Central memory CD8-positive, alpha-beta T cell (primary cell): ENCODE data around the gene ANKLE1.

Experiments
- ATAC-seq: fragments of 150-1000 bp; cut with Tn5 transposase; replicated peaks from 2 replicates; pipeline ENCODE4 v1.10.0; 2022; ENCODE audit warnings: mild to moderate bottlenecking, moderate FRiP score, moderate number of reproducible peaks; ENCODE audit not compliant: poor library complexity, severe bottlenecking; ENCODE audit errors: extremely low read depth
- DNase-seq, 2 donors: peaks; one replicate each; pipeline ENCODE4 v3.0.0; 2021; ENCODE audit warnings: low spot score in 2 of 2
- H3K27ac Mint-ChIP-seq: one replicate; pipeline ENCODE4 v1.8.0; 2022; ENCODE audit warnings: low read depth, mild to moderate bottlenecking, moderate library complexity, mixed read lengths
- H3K27me3 Mint-ChIP-seq: one replicate; pipeline ENCODE4 v1.8.0; 2022; ENCODE audit warnings: mixed read lengths
- H3K36me3 Mint-ChIP-seq: one replicate; pipeline ENCODE4 v1.8.0; 2022; ENCODE audit warnings: mild to moderate bottlenecking, moderate library complexity, mixed read lengths; ENCODE audit not compliant: insufficient read depth
- H3K4me1 Mint-ChIP-seq: one replicate; pipeline ENCODE4 v1.8.0; 2022; ENCODE audit warnings: mixed read lengths
- H3K4me3 Mint-ChIP-seq: one replicate; pipeline ENCODE4 v1.8.0; 2022; ENCODE audit warnings: mild to moderate bottlenecking, moderate library complexity, mixed read lengths
- H3K9me3 Mint-ChIP-seq: one replicate; pipeline ENCODE4 v1.8.0; 2022; ENCODE audit warnings: mixed read lengths

Gene ANKLE1

DNA sequence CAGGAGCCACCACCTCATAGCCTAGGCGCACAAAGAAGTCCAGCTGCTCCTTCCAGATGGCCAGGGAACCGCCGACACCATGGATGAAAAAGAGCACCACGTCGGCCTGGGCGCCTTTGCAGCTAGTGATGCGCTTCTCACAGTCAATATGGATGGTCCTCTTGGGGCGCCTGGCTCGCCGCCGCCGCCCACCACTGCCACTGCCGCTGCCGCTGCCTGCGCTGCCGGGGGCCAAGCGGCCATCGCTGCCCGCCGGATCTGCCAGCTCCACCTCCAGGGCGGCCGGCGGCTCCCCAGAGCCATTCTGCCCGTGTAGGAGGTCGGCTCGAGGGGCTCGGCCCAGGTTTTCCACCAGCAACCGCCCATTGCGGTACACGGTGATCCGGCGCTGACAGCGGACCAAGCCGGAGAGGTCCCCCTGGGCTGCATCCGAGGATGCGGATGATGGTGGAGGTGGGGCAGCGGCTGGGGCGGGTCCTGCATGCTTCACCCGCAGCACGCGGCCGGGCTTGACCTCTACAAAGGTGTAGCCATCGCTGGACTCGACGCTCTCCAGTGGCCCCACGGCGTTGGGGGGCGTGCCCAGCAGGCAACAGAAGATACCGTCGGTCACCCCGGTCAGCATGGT is 19.4 kb downstream of the ANKLE1 start:
- Mint-ChIP-seq H3K27ac (no peak overlapping the region), H3K36me3 (peaks cover 5% of the 10 kb centered on the region), H3K27me3 (no peaks in the 10 kb centered on the region), H3K4me1 (peaks cover 14% of the 10 kb centered on the region), H3K9me3 (no peaks in the 10 kb centered on the region), H3K4me3 (no peak overlapping the region)
- ATAC-seq (no peak), DNase-seq (no peak)

DNA sequence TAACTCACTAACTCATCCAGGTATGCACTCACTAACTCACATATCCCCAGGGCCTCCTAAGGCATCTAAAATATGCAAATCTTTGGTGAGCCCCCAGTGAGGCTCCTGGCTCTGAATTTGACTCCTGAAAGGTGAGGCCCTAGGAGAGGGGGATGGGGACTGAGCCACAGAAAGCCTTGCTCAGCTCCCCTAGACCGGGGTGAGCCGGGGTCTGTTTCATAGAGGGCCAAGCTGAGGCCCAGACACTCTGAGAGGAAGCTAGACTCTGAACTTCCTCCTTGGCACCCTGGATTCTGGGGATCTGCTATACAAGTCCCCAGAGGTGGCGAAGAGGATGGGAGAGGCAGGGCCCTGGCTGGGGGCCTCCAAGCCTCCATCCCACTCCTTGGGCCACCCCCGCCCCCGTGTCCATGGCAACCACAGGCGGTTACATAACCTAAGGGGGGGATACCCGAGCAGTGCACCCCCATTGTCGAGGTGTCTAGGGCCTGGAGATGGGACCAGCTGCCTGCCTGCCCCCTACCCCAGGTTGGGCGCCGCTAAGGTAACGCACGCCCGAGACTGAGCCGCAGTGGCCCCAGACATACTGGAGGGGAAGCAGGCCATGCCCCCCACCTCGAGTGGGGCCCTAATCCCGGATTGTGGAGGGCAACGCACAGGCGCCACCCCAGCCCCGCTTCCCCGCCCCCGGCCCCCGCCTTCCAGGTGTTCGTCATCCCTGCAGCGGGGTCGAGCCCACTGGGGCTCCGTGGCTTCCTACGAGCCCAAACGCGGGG is 20.9 kb downstream of the ANKLE1 start:
- Mint-ChIP-seq H3K4me3 (peak overlapping the region; percentile 72), H3K27me3 (no peaks in the 10 kb centered on the region), H3K9me3 (no peaks in the 10 kb centered on the region), H3K27ac (no peak overlapping the region), H3K4me1 (peaks cover 16% of the 10 kb centered on the region), H3K36me3 (peaks cover 3% of the 10 kb centered on the region)
- ATAC-seq: no peak
- no peak for DNase-seq

DNA sequence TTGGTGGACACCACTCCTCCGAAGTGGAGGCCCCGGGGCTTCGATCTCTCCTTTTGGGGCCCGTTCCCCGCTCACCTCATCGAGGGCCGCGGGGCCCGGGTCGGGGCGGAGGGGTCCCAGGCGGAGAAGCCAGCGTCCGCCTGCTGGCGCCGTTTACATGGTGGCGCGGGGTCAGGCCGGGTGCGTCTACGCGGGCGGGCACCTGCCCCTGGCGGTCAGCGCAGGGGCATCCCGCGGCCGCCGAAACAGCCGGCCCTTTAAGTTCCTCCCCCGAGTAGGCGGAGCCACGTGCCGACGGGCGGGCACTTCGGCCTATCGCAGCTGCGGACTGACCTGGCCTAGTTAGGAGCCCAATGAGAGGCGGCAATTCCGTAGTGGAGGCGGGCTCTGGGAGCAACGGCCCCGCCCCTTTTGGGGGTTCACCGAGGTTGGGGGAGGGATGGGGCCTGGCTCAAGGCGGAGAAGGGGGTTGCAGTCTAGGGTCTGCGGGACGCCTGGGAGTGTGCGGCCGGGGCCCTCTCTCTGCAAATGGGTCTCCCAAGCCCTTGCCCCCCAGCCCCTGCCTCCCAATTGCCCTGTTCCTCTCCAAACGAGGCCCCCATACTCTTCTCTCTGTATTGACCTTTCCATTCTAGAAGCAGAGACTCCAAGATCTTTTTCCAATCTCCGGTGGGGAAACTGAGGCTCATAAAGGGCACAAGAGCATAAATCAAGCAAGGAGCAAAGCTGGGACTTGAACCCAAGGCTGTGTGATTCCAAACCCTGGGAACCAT is 21.7 kb downstream of the ANKLE1 start, which contains the start of gene ABHD8:
ABHD8 (minus strand) TSS at position 259 of the 773 bp plus-strand sequence. CDS start 1,809 bp downstream, outside the sequence.
- no peak within 1 kb of the TSS for H3K27ac Mint-ChIP-seq
- H3K27me3 Mint-ChIP-seq: no peaks in the 10 kb centered on the region
- H3K4me1 Mint-ChIP-seq: peaks cover 21% of the 10 kb centered on the region
- H3K9me3 Mint-ChIP-seq: no peaks in the 10 kb centered on the region
- DNase-seq: peak; percentile 86 to 87
- H3K36me3 Mint-ChIP-seq: peaks cover 3% of the 10 kb centered on the region
- peak within 1 kb of the TSS; percentile 72 for H3K4me3 Mint-ChIP-seq
- peak; percentile 65 for ATAC-seq

DNA sequence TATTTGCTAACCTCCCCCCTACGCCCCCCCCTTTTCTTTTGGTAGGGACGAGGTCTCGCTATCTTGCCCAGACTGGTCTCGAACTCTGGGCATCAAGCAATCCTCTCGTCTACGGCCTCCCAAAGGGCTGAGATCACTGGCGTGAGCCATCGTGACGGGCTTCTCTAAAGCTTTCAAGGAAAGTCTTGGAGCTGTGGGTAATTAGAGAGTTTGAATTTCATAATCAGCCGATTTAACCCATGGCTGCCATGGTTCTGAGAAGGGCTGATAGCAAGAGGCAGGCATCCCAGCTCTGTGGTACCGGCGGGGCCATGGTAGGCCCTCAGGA is 22.2 kb downstream of the ANKLE1 start:
- Mint-ChIP-seq H3K9me3 (no peaks in the 10 kb centered on the region), H3K27ac (no peak overlapping the region)
- DNase-seq: no peak

DNA sequence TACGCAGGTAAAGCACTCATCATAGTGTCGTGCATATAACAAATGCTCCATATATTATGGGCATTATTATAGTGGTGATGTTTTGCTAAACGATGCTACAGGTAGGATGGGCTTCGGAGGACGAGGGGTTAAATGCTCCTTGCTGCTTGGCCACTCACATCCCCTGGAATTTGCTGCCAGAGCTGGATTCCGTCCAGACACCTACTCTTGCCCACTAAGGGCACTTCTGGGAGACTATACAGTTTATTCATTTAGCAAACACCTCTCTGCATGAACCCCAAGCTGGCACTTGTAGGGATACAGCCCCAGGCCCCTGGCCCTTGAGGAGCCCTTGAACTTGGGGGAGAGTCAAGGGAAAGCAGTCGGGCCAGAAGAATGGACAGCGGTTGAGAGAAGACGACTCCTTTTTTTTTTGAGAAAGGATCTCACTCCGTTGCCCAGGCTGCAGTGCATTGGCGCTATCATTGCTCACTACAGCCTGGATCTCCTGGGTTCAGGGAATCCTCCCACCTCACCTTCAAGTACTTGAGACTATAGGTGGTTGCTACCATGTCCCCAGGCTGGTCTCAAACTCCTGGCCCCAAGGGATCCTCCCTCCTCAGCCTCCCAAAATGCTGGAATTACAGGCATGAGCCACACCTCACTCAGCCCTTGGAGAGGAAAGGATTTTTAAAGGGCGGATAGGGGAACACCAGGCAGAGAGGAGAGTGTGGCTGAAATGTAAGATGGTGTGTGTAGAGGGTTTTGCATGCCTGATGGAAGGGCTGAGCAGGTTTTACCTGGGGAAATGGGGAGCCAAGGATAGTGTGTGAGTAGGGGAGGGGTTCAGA is 22.9 kb downstream of the ANKLE1 start:
- Mint-ChIP-seq H3K4me1 (peaks cover 29% of the 10 kb centered on the region), H3K9me3 (no peaks in the 10 kb centered on the region), H3K27me3 (no peaks in the 10 kb centered on the region), H3K27ac (no peak overlapping the region), H3K36me3 (peaks cover 8% of the 10 kb centered on the region), H3K4me3 (peak overlapping the region; percentile 82)
- ATAC-seq: no peak
- DNase-seq: no peak

More for the DNA sequence above, 22.2 kb downstream of the ANKLE1 start:
- Mint-ChIP-seq H3K27me3 (no peaks in the 10 kb centered on the region), H3K4me3 (peak overlapping the region; percentile 72), H3K4me1 (peaks cover 22% of the 10 kb centered on the region), H3K36me3 (peaks cover 3% of the 10 kb centered on the region)
- ATAC-seq: no peak

DNA sequence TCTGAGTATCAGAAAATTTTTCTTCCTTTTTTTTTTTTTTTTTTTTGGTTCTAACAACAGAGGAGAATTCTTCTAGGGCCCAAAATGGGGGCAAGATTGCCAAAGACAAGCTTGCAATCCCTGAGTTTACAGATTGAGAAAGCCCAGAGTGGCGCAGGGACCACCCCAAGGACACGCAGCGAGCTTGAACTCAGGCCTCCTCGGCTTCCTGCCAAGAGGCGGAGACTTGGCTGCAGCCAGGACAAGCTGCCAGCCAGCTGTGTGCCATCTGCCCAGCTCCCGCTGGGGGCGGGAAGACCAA is 23.5 kb downstream of the ANKLE1 start:
- H3K36me3 Mint-ChIP-seq: peaks cover 9% of the 10 kb centered on the region
- no peaks in the 10 kb centered on the region for H3K27me3 Mint-ChIP-seq
- H3K9me3 Mint-ChIP-seq: no peaks in the 10 kb centered on the region
- H3K27ac Mint-ChIP-seq: peak overlapping the region; percentile 29
- H3K4me1 Mint-ChIP-seq: peaks cover 34% of the 10 kb centered on the region
- DNase-seq: no peak
- H3K4me3 Mint-ChIP-seq: peak overlapping the region; percentile 82
- no peak for ATAC-seq

DNA sequence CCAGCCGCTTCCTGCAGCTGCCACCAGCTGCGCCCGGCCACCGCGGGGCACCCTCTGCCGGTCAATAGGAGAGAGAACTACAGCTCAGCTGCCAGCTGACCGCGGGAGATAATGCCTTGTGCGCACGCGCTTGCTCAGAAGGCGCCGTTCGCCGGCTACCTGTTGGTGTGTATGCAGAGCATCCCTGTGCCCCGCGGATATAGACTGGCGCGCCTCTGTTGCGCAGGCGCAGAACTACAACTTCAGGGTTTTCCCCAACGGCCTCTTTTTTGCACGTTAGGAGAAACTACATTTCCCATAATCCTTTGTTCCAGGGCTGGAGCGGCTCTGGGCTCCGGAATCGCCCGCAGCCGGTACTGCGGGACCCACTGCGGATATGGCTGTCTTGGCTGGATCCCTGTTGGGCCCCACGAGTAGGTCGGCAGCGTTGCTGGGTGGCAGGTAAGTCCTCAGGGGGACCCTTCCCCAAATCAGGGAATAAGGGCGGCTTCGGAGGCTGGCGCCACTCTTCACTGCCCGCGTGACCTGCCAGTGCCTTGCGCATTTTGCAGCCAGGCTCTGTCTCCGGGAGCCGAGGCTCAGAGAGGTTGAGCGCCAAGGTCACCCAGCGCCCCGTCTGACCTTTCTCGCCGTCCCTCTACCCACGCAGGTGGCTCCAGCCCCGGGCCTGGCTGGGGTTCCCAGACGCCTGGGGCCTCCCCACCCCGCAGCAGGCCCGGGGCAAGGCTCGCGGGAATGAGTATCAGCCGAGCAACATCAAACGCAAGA is 24.0 kb downstream of the ANKLE1 start, which contains the start of gene MRPL34:
MRPL34 (plus strand) TSS at position 356 of the 768 bp plus-strand sequence; CDS start at position 377, 21 bp downstream.
- ATAC-seq: peak; percentile 59
- H3K4me3 Mint-ChIP-seq: peak within 1 kb of the TSS; percentile 82
- H3K27ac Mint-ChIP-seq: peak within 1 kb of the TSS; percentile 29
- H3K36me3 Mint-ChIP-seq: peaks cover 9% of the 10 kb centered on the region
- H3K9me3 Mint-ChIP-seq: no peaks in the 10 kb centered on the region
- DNase-seq: peak; percentile 83 to 92
- peaks cover 39% of the 10 kb centered on the region for H3K4me1 Mint-ChIP-seq
- no peaks in the 10 kb centered on the region for H3K27me3 Mint-ChIP-seq

DNA sequence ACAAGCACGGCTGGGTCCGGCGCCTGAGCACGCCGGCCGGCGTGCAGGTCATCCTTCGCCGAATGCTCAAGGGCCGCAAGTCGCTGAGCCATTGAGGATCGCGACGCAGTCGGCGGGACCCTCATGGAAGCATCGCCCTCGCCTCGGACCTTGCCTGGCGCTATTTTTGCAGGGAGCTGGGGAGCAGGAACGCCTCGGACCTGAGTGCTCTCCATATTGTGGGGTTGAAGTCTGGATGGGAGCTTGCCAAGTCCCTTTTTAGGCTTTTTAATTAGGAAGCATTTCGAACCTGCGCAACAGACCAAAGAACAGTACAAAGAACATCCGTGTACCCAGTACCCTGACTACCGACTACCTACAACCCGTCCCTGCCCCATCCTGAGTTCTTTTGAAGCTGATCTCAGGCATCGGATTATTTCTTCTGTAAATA is 24.6 kb downstream of the ANKLE1 start:
- DNase-seq (no peak), ATAC-seq (no peak)
- Mint-ChIP-seq H3K27ac (no peak overlapping the region), H3K4me3 (peak overlapping the region; percentile 82), H3K36me3 (peaks cover 13% of the 10 kb centered on the region), H3K27me3 (no peaks in the 10 kb centered on the region), H3K4me1 (peaks cover 43% of the 10 kb centered on the region), H3K9me3 (no peaks in the 10 kb centered on the region)

DNA sequence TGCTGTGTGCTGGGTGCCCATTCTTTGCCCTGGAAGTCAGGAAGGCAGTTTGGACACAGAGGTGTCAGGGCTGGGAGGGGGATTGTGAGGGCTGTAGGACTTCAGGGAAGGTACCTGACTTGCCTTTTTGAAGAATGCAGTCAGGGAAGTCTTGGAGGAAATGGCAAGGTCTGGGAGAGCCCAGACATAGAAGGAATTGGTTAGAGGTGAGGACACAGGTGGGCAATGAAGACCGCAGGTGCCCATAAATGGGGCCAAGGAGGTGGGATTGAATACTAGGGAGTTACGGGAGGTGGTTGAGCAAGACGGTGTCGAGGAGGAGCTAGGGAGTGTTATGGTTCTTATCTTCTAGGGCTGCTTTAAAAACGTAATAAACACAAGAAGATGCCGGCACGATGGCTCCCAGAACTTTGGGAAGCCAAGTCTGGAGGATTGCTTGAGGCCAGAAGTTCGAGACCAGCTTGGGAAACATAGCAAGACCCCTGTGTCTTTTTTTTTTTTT is 26.2 kb downstream of the ANKLE1 start:
- Mint-ChIP-seq H3K4me3 (peak overlapping the region; percentile 82), H3K27me3 (no peaks in the 10 kb centered on the region), H3K36me3 (peaks cover 13% of the 10 kb centered on the region), H3K4me1 (peaks cover 55% of the 10 kb centered on the region), H3K9me3 (no peaks in the 10 kb centered on the region), H3K27ac (no peak overlapping the region)
- ATAC-seq (no peak), DNase-seq (no peak)

DNA sequence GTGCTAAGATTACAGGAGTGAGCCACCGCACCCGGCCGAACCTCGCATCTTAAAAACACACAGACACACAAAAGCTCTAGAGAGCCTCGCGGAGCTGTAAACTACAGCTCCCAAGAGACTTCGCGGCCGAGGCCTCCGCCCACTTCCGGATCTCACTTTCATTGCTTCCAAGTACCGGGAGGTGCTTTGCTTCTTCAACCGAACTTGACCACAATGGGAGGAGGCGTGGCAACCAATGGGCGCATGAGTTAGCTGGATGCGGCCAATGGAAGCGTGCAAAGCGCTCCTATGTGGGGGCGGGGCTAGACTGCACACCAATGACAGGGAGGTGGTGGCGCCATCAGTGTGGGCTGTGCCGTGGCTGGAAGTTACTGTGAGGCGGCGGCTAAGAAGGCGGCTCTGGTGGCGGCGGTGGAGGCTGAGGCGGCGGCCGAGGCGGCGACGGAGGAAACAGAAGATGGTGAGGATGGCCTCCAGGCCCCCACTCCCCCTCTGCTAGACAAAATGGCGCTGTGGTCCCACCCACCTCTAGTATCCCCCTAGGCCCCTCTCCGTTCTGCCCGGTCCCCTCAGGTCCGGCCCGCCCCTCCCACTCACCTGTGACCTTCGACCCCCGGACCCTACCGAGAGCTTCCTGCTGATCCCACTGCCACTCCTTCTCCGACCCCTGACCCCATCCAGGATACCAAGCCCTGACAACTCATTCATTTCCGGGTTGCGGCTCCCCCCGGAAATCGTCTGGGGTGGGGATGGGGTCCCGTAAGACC is 27.7 kb downstream of the ANKLE1 start, which contains the start of gene DDA1:
DDA1 (plus strand) TSS at position 366 of the 767 bp plus-strand sequence; CDS start at position 458, 92 bp downstream.
- peaks cover 49% of the 10 kb centered on the region for H3K4me1 Mint-ChIP-seq
- H3K9me3 Mint-ChIP-seq: no peaks in the 10 kb centered on the region
- ATAC-seq (peak; percentile 90), DNase-seq (peak; percentile 93 to 98)
- peak within 1 kb of the TSS; percentile 91 for H3K4me3 Mint-ChIP-seq
- H3K27me3 Mint-ChIP-seq: no peaks in the 10 kb centered on the region
- H3K36me3 Mint-ChIP-seq: peaks cover 21% of the 10 kb centered on the region
- peak within 1 kb of the TSS; percentile 91 for H3K27ac Mint-ChIP-seq

DNA sequence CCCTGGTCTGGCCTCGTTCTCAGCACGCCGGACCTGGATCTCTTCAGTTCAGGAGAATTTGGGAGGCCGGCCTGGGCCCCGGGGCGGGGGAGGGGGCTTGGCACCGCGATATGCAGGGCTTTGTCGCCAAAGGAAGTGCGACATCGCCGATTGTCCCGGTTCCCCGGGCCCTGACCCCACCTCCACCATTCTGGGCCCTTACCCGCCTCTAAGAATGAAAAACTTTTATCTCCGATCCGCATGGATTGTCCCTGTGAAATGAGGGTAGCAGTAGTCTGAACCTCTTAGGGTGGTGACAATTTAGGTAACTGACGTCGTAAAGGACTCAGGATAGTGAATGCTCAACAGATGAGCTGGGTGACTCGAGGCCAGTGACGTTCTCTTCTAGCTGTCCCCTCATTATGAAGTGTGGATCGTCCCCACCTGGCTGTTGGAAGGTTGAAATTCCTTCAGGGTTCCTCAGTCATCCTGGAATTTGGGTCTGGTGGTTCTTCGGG is 28.3 kb downstream of the ANKLE1 start:
- Mint-ChIP-seq H3K27ac (peak overlapping the region; percentile 91), H3K4me3 (peak overlapping the region; percentile 91), H3K9me3 (no peaks in the 10 kb centered on the region), H3K27me3 (no peaks in the 10 kb centered on the region), H3K4me1 (peaks cover 43% of the 10 kb centered on the region), H3K36me3 (peaks cover 22% of the 10 kb centered on the region)
- DNase-seq (no peak), ATAC-seq (no peak)
